GM12872 (cell line): Measurements from ENCODE around the gene GNAQ.

ENCODE experiments used
- TF ChIP-seq, protein P1 (sequence below): IDR thresholded peaks from 3 replicates; pipeline ENCODE4 v1.5.1; 2011; ENCODE audit warnings: low read depth, mild to moderate bottlenecking, low read length, moderate library complexity; ENCODE audit not compliant: insufficient read depth

The GNAQ gene

GRCh38 chr9:77927265-77927664 is 104.3 kb downstream of the GNAQ start:
- TF ChIP-seq, protein P1, sequence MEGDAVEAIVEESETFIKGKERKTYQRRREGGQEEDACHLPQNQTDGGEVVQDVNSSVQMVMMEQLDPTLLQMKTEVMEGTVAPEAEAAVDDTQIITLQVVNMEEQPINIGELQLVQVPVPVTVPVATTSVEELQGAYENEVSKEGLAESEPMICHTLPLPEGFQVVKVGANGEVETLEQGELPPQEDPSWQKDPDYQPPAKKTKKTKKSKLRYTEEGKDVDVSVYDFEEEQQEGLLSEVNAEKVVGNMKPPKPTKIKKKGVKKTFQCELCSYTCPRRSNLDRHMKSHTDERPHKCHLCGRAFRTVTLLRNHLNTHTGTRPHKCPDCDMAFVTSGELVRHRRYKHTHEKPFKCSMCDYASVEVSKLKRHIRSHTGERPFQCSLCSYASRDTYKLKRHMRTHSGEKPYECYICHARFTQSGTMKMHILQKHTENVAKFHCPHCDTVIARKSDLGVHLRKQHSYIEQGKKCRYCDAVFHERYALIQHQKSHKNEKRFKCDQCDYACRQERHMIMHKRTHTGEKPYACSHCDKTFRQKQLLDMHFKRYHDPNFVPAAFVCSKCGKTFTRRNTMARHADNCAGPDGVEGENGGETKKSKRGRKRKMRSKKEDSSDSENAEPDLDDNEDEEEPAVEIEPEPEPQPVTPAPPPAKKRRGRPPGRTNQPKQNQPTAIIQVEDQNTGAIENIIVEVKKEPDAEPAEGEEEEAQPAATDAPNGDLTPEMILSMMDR: no peak

GRCh38 chr9:77926371-77926878 is 105.2 kb downstream of the GNAQ start:
- TF ChIP-seq, protein P1: no peak

DNA sequence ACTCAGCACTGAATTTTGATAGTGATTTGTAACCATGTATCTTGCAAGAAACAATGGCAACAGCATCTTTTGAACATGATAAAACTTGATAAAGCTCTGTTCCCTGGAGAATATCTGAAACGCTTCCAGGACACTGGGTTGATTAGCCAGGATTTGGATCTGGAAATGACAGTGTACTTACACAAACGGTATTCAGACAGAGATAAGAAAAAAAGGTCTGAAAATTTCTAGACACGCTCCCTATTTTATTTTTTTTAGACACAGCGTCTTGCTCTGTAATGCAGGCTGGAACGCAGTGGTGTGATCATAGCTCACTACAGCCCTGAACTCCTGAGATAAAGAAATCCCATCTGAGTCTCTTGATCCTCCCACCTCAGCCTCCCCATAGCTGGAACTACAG is 109.0 kb downstream of the GNAQ start:
- TF ChIP-seq, protein P1: no peak

GRCh38 chr9:77917800-77918199 is 113.8 kb downstream of the GNAQ start:
- TF ChIP-seq, protein P1: no peak

GRCh38 chr9:77916820-77917219 is 114.8 kb downstream of the GNAQ start:
- TF ChIP-seq, protein P1: no peak

DNA sequence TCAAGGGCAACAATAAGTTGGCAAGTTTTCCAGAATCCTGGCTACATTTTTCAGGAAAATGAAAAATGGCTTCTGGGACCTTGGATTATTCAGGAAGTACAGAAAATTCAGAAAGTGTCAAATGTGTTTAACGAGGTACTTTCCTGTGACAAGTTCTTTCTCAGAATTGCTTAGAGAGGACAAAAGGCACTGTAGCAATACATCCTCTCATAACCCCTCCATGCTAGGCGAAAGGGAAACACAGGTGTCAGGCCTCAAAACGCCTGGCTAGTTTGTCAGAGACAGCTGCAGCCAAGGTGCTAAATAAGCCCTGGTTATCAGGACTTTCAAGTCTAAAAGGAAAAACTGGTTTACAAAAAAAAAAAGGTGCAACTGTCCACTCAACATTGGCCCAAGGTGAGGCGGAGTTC is 115.2 kb downstream of the GNAQ start:
- TF ChIP-seq, protein P1: no peak

GRCh38 chr9:77915744-77916143 is 115.9 kb downstream of the GNAQ start:
- TF ChIP-seq, protein P1: no peak
